Astrocyte (in vitro differentiated cells and primary cell): ENCODE data around the gene PTPN9. TPM values are rescaled to one million over a fixed set of nuclear protein-coding genes. Genes with fewer than 3 reads are reported as not detected.

Experiments used
- DNase-seq: peaks from one replicate; pipeline ENCODE4 v3.0.0-alpha.2; 2010; ENCODE audit warnings: low read depth
- FAIRE-seq: peaks from 2 replicates; lab custom pipeline; 2011; peaks lifted over from hg19 to GRCh38; lab: Jason Lieb, UNC
- H2AFZ ChIP-seq: 2 replicates; pipeline ENCODE4 v1.6.0; 2012; ENCODE audit warnings: low read depth, low read length, inconsistent platforms
- H3K27ac ChIP-seq: 2 replicates; pipeline ENCODE4 v1.5.1; 2011; ENCODE audit warnings: low read depth, low read length, inconsistent platforms
- H3K27me3 ChIP-seq: 2 replicates; pipeline ENCODE4 v1.6.0; 2011; ENCODE audit warnings: low read length, inconsistent platforms; ENCODE audit not compliant: insufficient read depth
- H3K36me3 ChIP-seq: 2 replicates; pipeline ENCODE4 v1.5.1; 2011; ENCODE audit warnings: low read length, inconsistent platforms; ENCODE audit not compliant: insufficient read depth
- H3K4me1 ChIP-seq: 2 replicates; pipeline ENCODE4 v1.5.1; 2011; ENCODE audit warnings: low read length, inconsistent platforms; ENCODE audit not compliant: insufficient read depth
- H3K4me2 ChIP-seq: 2 replicates; pipeline ENCODE4 v1.6.0; 2012; ENCODE audit warnings: low read length, inconsistent platforms
- H3K4me3 ChIP-seq: 2 replicates; pipeline ENCODE4 v1.5.1; 2011; ENCODE audit warnings: low read depth, mild to moderate bottlenecking, low read length, inconsistent platforms; ENCODE audit not compliant: insufficient read depth
- H3K79me2 ChIP-seq: 2 replicates; pipeline ENCODE4 v1.6.0; 2012; ENCODE audit warnings: mild to moderate bottlenecking, low read length, inconsistent platforms; ENCODE audit not compliant: insufficient read depth
- H3K9ac ChIP-seq: 2 replicates; pipeline ENCODE4 v1.6.0; 2012; ENCODE audit warnings: mild to moderate bottlenecking, low read length, inconsistent platforms
- H3K9me3 ChIP-seq: 2 replicates; pipeline ENCODE4 v1.5.1; 2012; ENCODE audit warnings: low read depth, mild to moderate bottlenecking, low read length, inconsistent platforms; ENCODE audit not compliant: insufficient read depth
- H4K20me1 ChIP-seq: 2 replicates; pipeline ENCODE4 v1.6.0; 2012; ENCODE audit warnings: low read length, inconsistent platforms; ENCODE audit not compliant: insufficient read depth
- H3K27ac Mint-ChIP-seq: one replicate; pipeline ENCODE4 v1.8.0; 2021; ENCODE audit warnings: mild to moderate bottlenecking, mixed read lengths; ENCODE audit not compliant: unreplicated experiment
- H3K27me3 Mint-ChIP-seq: one replicate; pipeline ENCODE4 v1.8.0; 2021; ENCODE audit warnings: low read depth, mixed read lengths; ENCODE audit not compliant: unreplicated experiment
- H3K36me3 Mint-ChIP-seq: one replicate; pipeline ENCODE4 v1.8.0; 2021; ENCODE audit warnings: low read depth, mixed read lengths; ENCODE audit not compliant: unreplicated experiment
- H3K4me1 Mint-ChIP-seq: one replicate; pipeline ENCODE4 v1.8.0; 2021; ENCODE audit warnings: low read depth, mixed read lengths; ENCODE audit not compliant: unreplicated experiment
- H3K4me3 Mint-ChIP-seq: one replicate; pipeline ENCODE4 v1.8.0; 2021; ENCODE audit warnings: mild to moderate bottlenecking, moderate library complexity, mixed read lengths; ENCODE audit not compliant: unreplicated experiment
- H3K9me3 Mint-ChIP-seq: one replicate; pipeline ENCODE4 v1.8.0; 2021; ENCODE audit warnings: mild to moderate bottlenecking, mixed read lengths; ENCODE audit not compliant: unreplicated experiment
- EZH2 ChIP-seq: IDR thresholded peaks from 2 replicates; pipeline ENCODE4 v1.6.1; 2012; ENCODE audit warnings: mild to moderate bottlenecking, low read length, inconsistent platforms; ENCODE audit not compliant: insufficient read depth
- total RNA-seq: library from RNA; stranded (reverse); gene quantifications from 2 replicates; pipeline ENCODE4 v1.2.1, GENCODE V29; 2021
- TF ChIP-seq, protein P1 (sequence below): IDR thresholded peaks from 2 replicates; pipeline ENCODE4 v1.5.1; 2011; ENCODE audit warnings: low read depth, mild to moderate bottlenecking, inconsistent platforms, low read length, moderate library complexity; ENCODE audit not compliant: insufficient read depth

The PTPN9 gene
- total RNA-seq, 1 donor from 2014 or later = 34.7 TPM

DNA sequence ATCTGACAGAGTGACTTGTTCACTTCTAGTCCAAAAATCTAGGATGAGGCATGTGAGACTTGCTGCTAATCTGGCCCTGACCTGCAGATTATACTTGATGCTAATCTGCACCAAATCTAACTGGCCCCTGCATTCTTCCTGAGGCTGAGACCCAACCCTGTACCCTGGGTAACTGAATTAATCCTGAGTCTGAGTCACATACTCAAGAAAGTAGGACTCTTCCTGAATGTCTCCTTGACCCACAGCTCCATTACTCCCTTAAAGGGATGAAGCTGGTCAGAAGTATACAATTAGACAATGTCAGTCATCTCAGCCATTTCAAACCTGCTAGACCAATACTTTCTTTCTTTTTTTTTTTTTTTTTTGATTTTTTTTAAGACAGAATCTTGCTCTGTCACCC is 25.5 kb downstream of the PTPN9 start:
- no peaks in the 10 kb centered on the region for H3K27me3 Mint-ChIP-seq
- Histone ChIP-seq H3K4me3 (no peak overlapping the region), H3K9ac (no peak overlapping the region), H4K20me1 (peaks cover 63% of the 10 kb centered on the region), H3K27ac (no peak overlapping the region), H2AFZ (no peak overlapping the region), H3K4me1 (no peaks in the 10 kb centered on the region), H3K27me3 (no peaks in the 10 kb centered on the region), H3K79me2 (peaks cover 78% of the 10 kb centered on the region), H3K9me3 (no peaks in the 10 kb centered on the region), H3K36me3 (no peaks in the 10 kb centered on the region), H3K4me2 (no peak overlapping the region)
- TF ChIP-seq, protein P1, sequence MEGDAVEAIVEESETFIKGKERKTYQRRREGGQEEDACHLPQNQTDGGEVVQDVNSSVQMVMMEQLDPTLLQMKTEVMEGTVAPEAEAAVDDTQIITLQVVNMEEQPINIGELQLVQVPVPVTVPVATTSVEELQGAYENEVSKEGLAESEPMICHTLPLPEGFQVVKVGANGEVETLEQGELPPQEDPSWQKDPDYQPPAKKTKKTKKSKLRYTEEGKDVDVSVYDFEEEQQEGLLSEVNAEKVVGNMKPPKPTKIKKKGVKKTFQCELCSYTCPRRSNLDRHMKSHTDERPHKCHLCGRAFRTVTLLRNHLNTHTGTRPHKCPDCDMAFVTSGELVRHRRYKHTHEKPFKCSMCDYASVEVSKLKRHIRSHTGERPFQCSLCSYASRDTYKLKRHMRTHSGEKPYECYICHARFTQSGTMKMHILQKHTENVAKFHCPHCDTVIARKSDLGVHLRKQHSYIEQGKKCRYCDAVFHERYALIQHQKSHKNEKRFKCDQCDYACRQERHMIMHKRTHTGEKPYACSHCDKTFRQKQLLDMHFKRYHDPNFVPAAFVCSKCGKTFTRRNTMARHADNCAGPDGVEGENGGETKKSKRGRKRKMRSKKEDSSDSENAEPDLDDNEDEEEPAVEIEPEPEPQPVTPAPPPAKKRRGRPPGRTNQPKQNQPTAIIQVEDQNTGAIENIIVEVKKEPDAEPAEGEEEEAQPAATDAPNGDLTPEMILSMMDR = no peak
- no peak for TF ChIP-seq EZH2
- H3K9me3 Mint-ChIP-seq = no peaks in the 10 kb centered on the region
- FAIRE-seq (no peak), DNase-seq (no peak)
- no peak overlapping the region for H3K27ac Mint-ChIP-seq
- no peak overlapping the region for H3K4me3 Mint-ChIP-seq
- peaks cover 3% of the 10 kb centered on the region for H3K36me3 Mint-ChIP-seq
- H3K4me1 Mint-ChIP-seq = peaks cover 10% of the 10 kb centered on the region

GRCh38 chr15:75551091-75551490 is 28.0 kb downstream of the PTPN9 start:
- H3K4me3 ChIP-seq = no peak overlapping the region
- Mint-ChIP-seq H3K27ac (no peak overlapping the region), H3K4me3 (no peak overlapping the region), H3K27me3 (no peaks in the 10 kb centered on the region), H3K4me1 (peaks cover 10% of the 10 kb centered on the region), H3K36me3 (no peaks in the 10 kb centered on the region), H3K9me3 (no peaks in the 10 kb centered on the region)
- H3K4me2 ChIP-seq = no peak overlapping the region
- peaks cover 69% of the 10 kb centered on the region for H4K20me1 ChIP-seq
- no peaks in the 10 kb centered on the region for H3K9me3 ChIP-seq
- H3K9ac ChIP-seq = no peak overlapping the region
- no peaks in the 10 kb centered on the region for H3K4me1 ChIP-seq
- no peaks in the 10 kb centered on the region for H3K36me3 ChIP-seq
- no peak for DNase-seq
- H3K27me3 ChIP-seq = no peaks in the 10 kb centered on the region
- H3K79me2 ChIP-seq = peaks cover 86% of the 10 kb centered on the region
- no peak overlapping the region for H2AFZ ChIP-seq
- TF ChIP-seq EZH2 = no peak
- TF ChIP-seq, protein P1 = no peak
- H3K27ac ChIP-seq = no peak overlapping the region
- no peak for FAIRE-seq

DNA sequence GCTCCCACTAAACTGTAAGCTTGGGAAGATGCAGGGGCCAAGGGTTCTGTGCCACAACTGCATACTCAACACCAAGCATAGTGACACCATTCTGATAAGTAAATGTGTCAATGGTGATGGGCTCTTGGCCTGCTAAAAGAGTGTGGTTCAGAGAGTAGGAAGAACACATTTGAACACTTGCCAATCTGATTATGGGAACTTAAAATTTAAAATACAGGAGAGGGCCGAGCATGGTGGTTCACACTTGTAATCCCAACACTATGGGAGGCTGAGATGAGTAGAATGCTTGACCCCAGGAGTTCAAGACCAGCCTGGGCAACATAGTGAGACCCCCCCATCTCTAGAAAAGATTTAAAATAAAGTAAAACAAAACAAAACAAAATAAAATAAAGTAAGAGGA is 34.1 kb downstream of the PTPN9 start:
- Histone ChIP-seq H3K79me2 (peaks cover 84% of the 10 kb centered on the region), H3K4me3 (no peak overlapping the region), H3K4me2 (no peak overlapping the region), H3K9ac (no peak overlapping the region), H3K27ac (no peak overlapping the region), H3K9me3 (no peaks in the 10 kb centered on the region), H4K20me1 (peaks cover 61% of the 10 kb centered on the region), H3K27me3 (no peaks in the 10 kb centered on the region), H2AFZ (no peak overlapping the region), H3K36me3 (peaks cover 3% of the 10 kb centered on the region), H3K4me1 (no peaks in the 10 kb centered on the region)
- Mint-ChIP-seq H3K9me3 (no peaks in the 10 kb centered on the region), H3K4me1 (peaks cover 5% of the 10 kb centered on the region), H3K27ac (no peak overlapping the region), H3K36me3 (peaks cover 2% of the 10 kb centered on the region), H3K27me3 (no peaks in the 10 kb centered on the region), H3K4me3 (no peak overlapping the region)
- DNase-seq (no peak), FAIRE-seq (no peak)
- TF ChIP-seq EZH2 = no peak
- TF ChIP-seq, protein P1 = no peak
